GM23248 (cell line): Measurements from ENCODE around the gene NEURL4. TPM values are rescaled to one million over a fixed set of nuclear protein-coding genes. Genes with fewer than 3 reads are reported as not detected.

Source experiments
- DNase-seq: peaks from one replicate; pipeline ENCODE4 v3.0.0-alpha.2; 2015
- H2AFZ ChIP-seq: fragments of 200-600 bp; sonication (generic); 2 replicates; pipeline ENCODE4 v1.6.1; 2016; ENCODE audit warnings: antibody characterized with exemption
- H3F3A ChIP-seq: fragments of 200-600 bp; sonication (generic); 2 replicates; pipeline ENCODE4 v1.6.1; 2016; ENCODE audit warnings: mild to moderate bottlenecking, antibody characterized with exemption, mixed run types; ENCODE audit not compliant: insufficient read depth
- H3K27ac ChIP-seq: fragments of 200-600 bp; sonication (generic); 2 replicates; pipeline ENCODE4 v1.5.1; 2016; ENCODE audit warnings: mild to moderate bottlenecking
- H3K27me3 ChIP-seq: fragments of 200-600 bp; sonication (generic); replicated peaks from 2 replicates; pipeline ENCODE4 v1.6.1; 2016; ENCODE audit warnings: mild to moderate bottlenecking; ENCODE audit not compliant: insufficient read depth
- H3K36me3 ChIP-seq: fragments of 200-600 bp; sonication (generic); 2 replicates; pipeline ENCODE4 v1.6.1; 2016; ENCODE audit warnings: low read depth, mild to moderate bottlenecking
- H3K4me1 ChIP-seq: fragments of 200-600 bp; sonication (generic); 2 replicates; pipeline ENCODE4 v1.6.1; 2016; ENCODE audit warnings: mild to moderate bottlenecking; ENCODE audit not compliant: insufficient read depth
- H3K4me2 ChIP-seq: fragments of 200-600 bp; sonication (generic); one replicate; pipeline ENCODE4 v1.6.1; 2016; ENCODE audit warnings: mild to moderate bottlenecking; ENCODE audit not compliant: unreplicated experiment
- H3K4me3 ChIP-seq: fragments of 200-600 bp; sonication (generic); 2 replicates; pipeline ENCODE4 v1.5.1; 2016; ENCODE audit warnings: mild to moderate bottlenecking
- H3K79me2 ChIP-seq: fragments of 200-600 bp; sonication (generic); 2 replicates; pipeline ENCODE4 v1.6.1; 2016; ENCODE audit warnings: mild to moderate bottlenecking; ENCODE audit not compliant: insufficient read depth
- H3K9ac ChIP-seq: fragments of 200-600 bp; sonication (generic); 2 replicates; pipeline ENCODE4 v1.6.1; 2016; ENCODE audit warnings: mild to moderate bottlenecking
- H3K9me2 ChIP-seq: fragments of 200-600 bp; sonication (generic); 2 replicates; pipeline ENCODE4 v1.6.1; 2016; ENCODE audit warnings: mixed run types, mild to moderate bottlenecking, moderate library complexity; ENCODE audit not compliant: insufficient read depth
- H3K9me3 ChIP-seq: fragments of 200-600 bp; sonication (generic); one replicate; pipeline ENCODE4 v1.6.1; 2017; ENCODE audit warnings: low read depth
- H4K20me1 ChIP-seq: fragments of 200-600 bp; sonication (generic); 2 replicates; pipeline ENCODE4 v1.6.0; 2016; ENCODE audit not compliant: insufficient read depth
- EZH2 ChIP-seq: fragments of 200-600 bp; sonication (generic); IDR thresholded peaks from 2 replicates; pipeline ENCODE4 v1.6.1; 2018; ENCODE audit warnings: antibody characterized with exemption, mild to moderate bottlenecking; ENCODE audit not compliant: insufficient read depth, poor library complexity, severe bottlenecking
- EZH2phosphoT487 ChIP-seq: fragments of 200-600 bp; sonication (generic); IDR thresholded peaks from 2 replicates; pipeline ENCODE4 v1.6.1; 2018; ENCODE audit warnings: antibody characterized with exemption, moderate library complexity, mild to moderate bottlenecking, low read depth; ENCODE audit not compliant: insufficient read depth
- WGBS, 2 experiments: methylation state at CpG; one replicate each; pipeline ENCODE4 v1.1.6; 2015 to 2017; ENCODE audit warnings: low lambda C conversion rate in 2 of 2, low coverage in 1 of 2; ENCODE audit errors: missing lambda C conversion rate in 2 of 2; 5-methylcytosine and 5-hydroxymethylcytosine counted together
- in situ Hi-C: fragments of 300-500 bp; cut with MboI; formaldehyde crosslinking; loops from 2 replicates; pipeline ENCODE4 v1.15.0; 2020
- polyA plus RNA-seq: library from polyadenylated mRNA; unstranded; fragments of >200 nt; fragmentation: Nextera tagmentation; extraction: Ambion mirVana; gene quantifications from 2 replicates; pipeline ENCODE4 v1.2.1, GENCODE V29; 2016
- total RNA-seq: library from RNA; depleted of rRNA; stranded (reverse); fragments of >200 nt; shearing (Covaris generic); gene quantifications from 2 replicates; pipeline ENCODE4 v1.2.3, GENCODE V29; 2014

The NEURL4 gene
- total and polyA plus RNA-seq, 2 experiments from 2014 or later, result 2.0 to 12.8 TPM

DNA sequence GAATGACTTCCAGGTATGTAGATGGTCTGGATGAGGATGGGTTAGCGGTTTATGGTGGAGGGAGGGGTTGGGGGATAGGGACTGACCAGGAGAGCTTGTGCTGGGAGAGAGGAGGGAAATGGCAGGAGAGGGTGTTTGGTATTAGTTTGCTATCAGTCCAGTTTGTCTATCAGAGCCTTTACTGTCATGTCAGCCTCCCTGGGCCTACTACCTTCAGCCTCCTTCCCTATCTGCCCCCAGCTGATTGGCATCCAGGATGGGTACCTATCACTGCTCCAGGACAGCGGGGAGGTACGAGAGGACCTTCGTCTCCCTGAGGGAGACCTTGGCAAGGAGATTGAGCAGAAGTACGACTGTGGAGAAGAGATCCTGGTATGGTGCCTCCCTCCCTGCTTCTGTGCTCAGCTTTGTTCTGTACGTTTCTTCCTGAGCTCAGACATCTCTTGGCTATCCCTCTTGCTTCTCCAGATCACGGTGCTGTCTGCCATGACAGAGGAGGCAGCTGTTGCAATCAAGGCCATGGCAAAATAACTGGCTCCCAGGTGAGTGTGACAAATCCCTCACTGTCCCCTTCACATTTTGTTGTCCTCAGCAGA lies 17.9 kb downstream of the NEURL4 start:
- in situ Hi-C loops, result no loop called here
- H3K79me2 ChIP-seq, result peaks cover 74% of the 10 kb centered on the region

DNA sequence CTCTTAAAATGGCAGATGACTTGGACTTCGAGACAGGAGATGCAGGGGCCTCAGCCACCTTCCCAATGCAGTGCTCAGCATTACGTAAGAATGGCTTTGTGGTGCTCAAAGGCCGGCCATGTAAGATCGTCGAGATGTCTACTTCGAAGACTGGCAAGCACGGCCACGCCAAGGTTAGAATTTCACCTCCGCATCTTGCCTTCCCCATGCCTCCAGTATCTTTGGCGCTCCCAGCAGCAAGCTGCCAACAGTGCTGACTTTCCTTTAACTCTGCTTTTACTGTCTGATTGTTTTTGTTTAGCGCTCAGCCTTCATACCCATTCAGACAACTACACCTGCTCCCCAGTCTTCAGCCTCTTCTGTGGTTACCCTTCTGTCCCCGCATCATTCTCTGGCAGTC lies 19.5 kb downstream of the NEURL4 start:
- no peaks in the 10 kb centered on the region for H3K9me2 ChIP-seq
- DNase-seq, result no peak
- H3F3A ChIP-seq, result peaks cover 66% of the 10 kb centered on the region
- H3K27me3 ChIP-seq, result no peaks in the 10 kb centered on the region
- peak overlapping the region; percentile 91 for H3K4me3 ChIP-seq
- peaks cover 22% of the 10 kb centered on the region for H4K20me1 ChIP-seq
- in situ Hi-C loops, result no loop called here
- peaks cover 42% of the 10 kb centered on the region for H3K36me3 ChIP-seq
- peak overlapping the region; percentile 98 for H3K4me2 ChIP-seq
- 82 to 84% methylated on average over 12 of the region's 12 CpGs for WGBS, 2 experiments
- H3K27ac ChIP-seq, result peak overlapping the region; percentile 96
- H3K9ac ChIP-seq, result peak overlapping the region; percentile 98
- peaks cover 72% of the 10 kb centered on the region for H3K79me2 ChIP-seq
- H3K9me3 ChIP-seq, result no peaks in the 10 kb centered on the region
- TF ChIP-seq EZH2 (no peak), EZH2phosphoT487 (no peak)
- no peak overlapping the region for H2AFZ ChIP-seq
- H3K4me1 ChIP-seq, result peaks cover 45% of the 10 kb centered on the region

More for the DNA sequence above, 17.9 kb downstream of the NEURL4 start:
- H3K9me3 ChIP-seq, result no peaks in the 10 kb centered on the region
- WGBS, 2 experiments, result 69 to 70% methylated on average over 7 of the region's 7 CpGs
- peaks cover 68% of the 10 kb centered on the region for H3F3A ChIP-seq
- H3K4me3 ChIP-seq, result 0 out of 2 replicates have a peak overlapping the region, but pooled peaks have one; percentile 91
- peak overlapping the region; percentile 21; the same call in 1 of the 2 replicates for H3K9ac ChIP-seq
- no peak overlapping the region for H2AFZ ChIP-seq
- H3K4me1 ChIP-seq, result peaks cover 45% of the 10 kb centered on the region
- peaks cover 22% of the 10 kb centered on the region for H4K20me1 ChIP-seq
- 0 out of 2 replicates have a peak overlapping the region, but pooled peaks have one; percentile 14 for H3K27ac ChIP-seq
- no peaks in the 10 kb centered on the region for H3K9me2 ChIP-seq
- TF ChIP-seq EZH2 (no peak), EZH2phosphoT487 (no peak)
- no peaks in the 10 kb centered on the region for H3K27me3 ChIP-seq
- peaks cover 42% of the 10 kb centered on the region for H3K36me3 ChIP-seq
- peak overlapping the region; percentile 12 for H3K4me2 ChIP-seq
- DNase-seq, result no peak

DNA sequence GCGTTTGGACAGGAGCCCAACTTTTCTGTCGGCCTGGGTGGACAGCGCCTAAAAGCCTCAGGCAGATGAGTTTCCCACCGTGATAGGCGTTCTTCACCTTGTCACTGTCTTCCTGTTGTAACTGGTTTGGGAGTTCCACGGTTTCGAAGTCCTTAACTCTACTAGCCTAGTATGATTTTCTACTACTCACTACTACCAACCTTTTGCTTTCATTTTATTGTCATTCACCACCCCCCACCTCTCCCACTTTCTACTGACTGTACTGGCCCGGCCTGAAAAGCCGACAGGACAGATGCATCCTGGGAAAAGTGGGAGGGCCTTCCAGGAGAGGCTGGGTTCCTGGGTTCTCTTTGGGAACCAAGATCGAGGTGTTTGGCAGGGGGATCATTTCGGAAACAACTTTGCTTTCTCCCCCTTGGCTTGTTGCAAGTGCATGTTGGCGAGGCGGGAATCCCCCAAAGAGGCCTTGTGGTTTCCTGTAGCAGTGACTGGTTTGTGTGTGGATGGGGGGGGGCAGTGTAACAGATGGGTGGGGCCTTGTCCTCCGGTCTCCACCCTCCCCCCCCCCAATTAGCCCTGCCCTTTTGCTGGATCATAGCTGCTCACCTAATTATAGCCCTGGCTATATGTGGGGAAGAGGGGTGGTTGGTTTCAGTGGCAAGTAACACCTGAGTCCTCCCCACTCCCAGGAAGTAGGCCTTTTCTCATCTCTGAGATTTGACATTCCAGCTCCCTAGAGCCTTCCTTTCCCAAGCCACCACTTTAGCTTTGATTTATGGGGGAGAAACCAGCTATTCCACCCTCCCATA lies 20.3 kb downstream of the NEURL4 start:
- Histone ChIP-seq H3K27ac (peak overlapping the region; percentile 96), H4K20me1 (peaks cover 22% of the 10 kb centered on the region), H3K4me3 (peak overlapping the region; percentile 91), H2AFZ (no peak overlapping the region), H3K4me1 (peaks cover 38% of the 10 kb centered on the region), H3F3A (peaks cover 58% of the 10 kb centered on the region), H3K9ac (peak overlapping the region; percentile 98), H3K27me3 (no peaks in the 10 kb centered on the region), H3K9me2 (no peaks in the 10 kb centered on the region), H3K36me3 (peaks cover 42% of the 10 kb centered on the region), H3K9me3 (no peaks in the 10 kb centered on the region), H3K79me2 (peaks cover 64% of the 10 kb centered on the region), H3K4me2 (peak overlapping the region; percentile 98)
- TF ChIP-seq EZH2phosphoT487, result no peak
- no peak for TF ChIP-seq EZH2
- DNase-seq, result peak; percentile 94
- in situ Hi-C loops, result no loop called here
- 1% methylated on average over 13 to 14 of the region's 14 CpGs for WGBS, 2 experiments

DNA sequence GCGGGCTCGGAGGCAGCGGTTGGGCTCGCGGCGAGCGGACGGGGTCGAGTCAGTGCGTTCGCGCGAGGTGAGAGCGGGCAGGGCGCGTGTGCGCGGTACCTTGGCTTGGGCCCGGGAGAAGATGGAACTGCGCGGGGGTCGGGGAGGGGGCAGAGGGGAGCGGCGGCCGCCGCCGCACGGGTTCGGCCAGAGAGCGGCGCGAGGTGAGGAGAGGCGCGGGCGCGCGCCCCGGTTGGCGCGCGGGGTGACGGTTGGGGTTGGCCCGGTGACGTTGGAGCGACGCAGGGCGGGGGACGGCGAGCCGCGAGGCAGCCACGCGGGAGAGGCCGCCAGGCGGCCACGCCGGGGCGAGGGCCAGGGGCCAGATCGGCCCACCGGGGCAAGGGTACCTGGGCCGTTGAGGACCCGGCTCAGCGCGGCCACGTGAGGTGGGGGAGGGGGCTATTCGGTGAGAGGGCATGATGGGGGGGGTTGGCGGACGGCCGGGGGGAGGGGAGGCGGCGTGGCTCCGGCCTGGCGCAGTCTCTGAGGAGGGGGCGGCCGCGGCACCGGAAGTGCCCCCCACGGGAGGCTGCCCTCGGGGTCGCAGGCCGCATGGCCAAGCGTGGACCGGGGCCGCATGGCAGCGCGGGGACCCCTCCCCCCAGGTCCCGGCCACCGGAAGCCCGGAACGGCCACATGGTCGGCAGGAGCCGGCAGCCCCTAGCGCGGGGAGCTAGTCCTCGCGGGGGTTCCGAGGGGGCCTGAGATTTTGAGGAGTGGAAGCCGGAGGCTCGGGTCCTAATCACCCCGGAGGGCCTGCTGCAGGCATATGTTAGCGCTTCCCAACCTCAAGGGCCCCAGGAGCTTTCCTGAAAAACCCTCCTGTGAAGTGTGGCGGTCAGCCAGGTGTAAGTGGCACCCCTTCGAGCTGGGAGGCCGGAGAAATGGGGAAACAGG lies 21.2 kb downstream of the NEURL4 start:
- Histone ChIP-seq H3K79me2 (peaks cover 56% of the 10 kb centered on the region), H3K27ac (peak overlapping the region; percentile 96), H2AFZ (no peak overlapping the region), H3K4me1 (peaks cover 29% of the 10 kb centered on the region), H3K9ac (peak overlapping the region; percentile 98), H3K4me2 (peak overlapping the region; percentile 98), H4K20me1 (peaks cover 19% of the 10 kb centered on the region), H3F3A (peaks cover 50% of the 10 kb centered on the region), H3K36me3 (peaks cover 35% of the 10 kb centered on the region), H3K9me2 (no peaks in the 10 kb centered on the region), H3K9me3 (no peaks in the 10 kb centered on the region), H3K4me3 (peak overlapping the region; percentile 91), H3K27me3 (no peaks in the 10 kb centered on the region)
- no peak for TF ChIP-seq EZH2phosphoT487
- no peak for TF ChIP-seq EZH2
- WGBS, 2 experiments, result 1 to 2% methylated on average over 42 to 78 of the region's 104 CpGs
- peak; percentile 79 for DNase-seq
- in situ Hi-C loops, result no loop called here
